ENCODE data around the gene TRAF3. TPM values are rescaled to one million over a fixed set of nuclear protein-coding genes. Genes with fewer than 3 reads are reported as not detected.

Gene TRAF3
- total RNA-seq, 1 experiment from 2014 or later = 25.3 TPM

- ChIA-PET POLR2A (interaction anchor here (0.6 to 0.7 kb wide), 2 partner anchors 175 to 183 kb away, joined by 3 read pairs; no protein-coding TSS in a partner anchor), CTCF (interaction anchor here (0.6 kb wide), 1 partner anchor 32 kb away, joined by 3 read pairs; no protein-coding TSS in a partner anchor)
- no peak for TF ChIP-seq CTCF (IDR thresholded peaks at IDR 0.05; ENCODE audit: unreplicated experiment)
- no peak overlapping the region for H3K4me3 Mint-ChIP-seq (ENCODE audit: unreplicated experiment)
- H3K4me1 Mint-ChIP-seq (ENCODE audit: insufficient read depth, unreplicated experiment) = no peaks in the 10 kb centered on the region
- no TSS peak for BruUV-seq (replicated peaks)
- DNase-seq (ENCODE audit: unreplicated experiment) = no peak
- H3K27me3 Mint-ChIP-seq (ENCODE audit: insufficient read depth, unreplicated experiment) = no peaks in the 10 kb centered on the region
- H3K36me3 Mint-ChIP-seq (ENCODE audit: insufficient read depth, unreplicated experiment) = peaks cover 6% of the 10 kb centered on the region
- H3K27ac Mint-ChIP-seq (ENCODE audit: low read depth, unreplicated experiment) = no peak overlapping the region
- H3K9me3 Mint-ChIP-seq (ENCODE audit: unreplicated experiment) = no peaks in the 10 kb centered on the region
- intact Hi-C loops (cut with micrococcal nuclease) = no loop called here
These were observed 22.6 kb upstream of the TRAF3 start for GRCh38 chr14:102754370-102755262.

GRCh38 chr14:102757646-102758045 is 19.6 kb upstream of the TRAF3 start:
- H3K4me1 Mint-ChIP-seq (ENCODE audit: insufficient read depth, unreplicated experiment) = no peaks in the 10 kb centered on the region
- BruUV-seq (replicated peaks) = no TSS peak
- H3K27ac Mint-ChIP-seq (ENCODE audit: low read depth, unreplicated experiment) = no peak overlapping the region
- intact Hi-C loops (cut with micrococcal nuclease) = no loop called here
- no peak for TF ChIP-seq CTCF (IDR thresholded peaks at IDR 0.05; ENCODE audit: unreplicated experiment)
- ChIA-PET POLR2A (interaction anchor here (0.7 kb wide), 1 partner anchor 76 kb away, joined by 4 read pairs; no protein-coding TSS in a partner anchor), CTCF (no interaction called here)
- no peak for DNase-seq (ENCODE audit: unreplicated experiment)
- no peak overlapping the region for H3K4me3 Mint-ChIP-seq (ENCODE audit: unreplicated experiment)
- H3K36me3 Mint-ChIP-seq (ENCODE audit: insufficient read depth, unreplicated experiment) = no peaks in the 10 kb centered on the region
- no peaks in the 10 kb centered on the region for H3K27me3 Mint-ChIP-seq (ENCODE audit: insufficient read depth, unreplicated experiment)
- H3K9me3 Mint-ChIP-seq (ENCODE audit: unreplicated experiment) = no peaks in the 10 kb centered on the region

- POLR2A ChIA-PET = interaction anchor here (0.7 kb wide), 1 partner anchor 77 kb away, joined by 4 read pairs; no protein-coding TSS in a partner anchor
- no TSS peak for BruUV-seq (replicated peaks)
- H3K4me1 Mint-ChIP-seq (ENCODE audit: insufficient read depth, unreplicated experiment) = no peaks in the 10 kb centered on the region
- H3K27me3 Mint-ChIP-seq (ENCODE audit: insufficient read depth, unreplicated experiment) = no peaks in the 10 kb centered on the region
- no peak for DNase-seq (ENCODE audit: unreplicated experiment)
- no peaks in the 10 kb centered on the region for H3K9me3 Mint-ChIP-seq (ENCODE audit: unreplicated experiment)
- TF ChIP-seq CTCF (IDR thresholded peaks at IDR 0.05; ENCODE audit: unreplicated experiment) = no peak
- no peaks in the 10 kb centered on the region for H3K36me3 Mint-ChIP-seq (ENCODE audit: insufficient read depth, unreplicated experiment)
- no peak overlapping the region for H3K27ac Mint-ChIP-seq (ENCODE audit: low read depth, unreplicated experiment)
- CTCF ChIA-PET = no interaction called here
- H3K4me3 Mint-ChIP-seq (ENCODE audit: unreplicated experiment) = no peak overlapping the region
- intact Hi-C loops (cut with micrococcal nuclease) = no loop called here
These were observed 19.2 kb upstream of the TRAF3 start for GRCh38 chr14:102758087-102758486.

- H3K4me3 Mint-ChIP-seq (ENCODE audit: unreplicated experiment) = no peak overlapping the region
- no peak for TF ChIP-seq CTCF (IDR thresholded peaks at IDR 0.05; ENCODE audit: unreplicated experiment)
- H3K27me3 Mint-ChIP-seq (ENCODE audit: insufficient read depth, unreplicated experiment) = no peaks in the 10 kb centered on the region
- intact Hi-C loops (cut with micrococcal nuclease) = no loop called here
- ChIA-PET CTCF (interaction anchor here (0.6 to 0.7 kb wide), 2 partner anchors 227 to 429 kb away, joined by 3 read pairs; no protein-coding TSS in a partner anchor), POLR2A (interaction anchor here (0.6 kb wide), 1 partner anchor 165 kb away, joined by 3 read pairs; no protein-coding TSS in a partner anchor)
- H3K36me3 Mint-ChIP-seq (ENCODE audit: insufficient read depth, unreplicated experiment) = peaks cover 8% of the 10 kb centered on the region
- DNase-seq (ENCODE audit: unreplicated experiment) = no peak
- no TSS peak for BruUV-seq (replicated peaks)
- no peak overlapping the region for H3K27ac Mint-ChIP-seq (ENCODE audit: low read depth, unreplicated experiment)
- H3K4me1 Mint-ChIP-seq (ENCODE audit: insufficient read depth, unreplicated experiment) = no peaks in the 10 kb centered on the region
- H3K9me3 Mint-ChIP-seq (ENCODE audit: unreplicated experiment) = no peaks in the 10 kb centered on the region
These were observed 17.6 kb upstream of the TRAF3 start for GRCh38 chr14:102759456-102760187.
